Measurements from ENCODE around the gene PSMG3. TPM values are rescaled to one million over a fixed set of nuclear protein-coding genes. Genes with fewer than 3 reads are reported as not detected.

The PSMG3 gene
- total and polyA plus RNA-seq, 2 of the 8 experiments (the other 6 are each of a cell fraction or from before 2014, with no cell fraction given), result 30.2 to 62.0 TPM

- no peak for TF ChIP-seq SIN3A (conservative IDR thresholded peaks at IDR 0.05 in 1 of 2, IDR thresholded peaks at IDR 0.05 in 1 of 2; ENCODE audit: low read depth in 1 of 2, low read length in 2 of 2)
These were observed 7.7 kb downstream of the PSMG3 start (continued) for GRCh38 chr7:1562116-1562515.
